Measurements from ENCODE around the gene CNTN1.

The CNTN1 gene

GRCh38 chr12:40770781-40771180, 78.5 kb downstream of the CNTN1 start:
- no peak for DNase-seq (ENCODE audit: low read depth)

GRCh38 chr12:40775661-40776060, 83.4 kb downstream of the CNTN1 start:
- no peak for DNase-seq (ENCODE audit: low read depth)

DNA sequence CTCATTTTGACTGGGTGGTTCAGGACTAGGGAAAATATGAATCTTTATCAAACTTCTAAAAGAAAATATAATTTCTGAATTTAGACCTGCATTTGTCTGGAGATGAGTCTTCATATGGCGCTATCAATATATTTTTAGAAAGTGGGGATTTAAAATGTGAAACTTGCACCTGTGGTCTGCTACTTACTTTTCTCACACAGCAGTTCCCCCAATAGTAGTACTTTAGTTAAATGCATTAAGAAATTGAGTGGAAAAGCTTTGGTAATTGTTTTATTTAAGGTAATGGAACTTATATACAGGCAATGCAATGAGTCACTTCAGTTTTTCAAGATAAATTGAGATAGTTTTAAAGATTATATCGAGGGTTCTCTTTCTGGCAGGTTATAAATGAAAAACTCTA, 91.9 kb downstream of the CNTN1 start:
- DNase-seq (ENCODE audit: low read depth), result no peak

DNA sequence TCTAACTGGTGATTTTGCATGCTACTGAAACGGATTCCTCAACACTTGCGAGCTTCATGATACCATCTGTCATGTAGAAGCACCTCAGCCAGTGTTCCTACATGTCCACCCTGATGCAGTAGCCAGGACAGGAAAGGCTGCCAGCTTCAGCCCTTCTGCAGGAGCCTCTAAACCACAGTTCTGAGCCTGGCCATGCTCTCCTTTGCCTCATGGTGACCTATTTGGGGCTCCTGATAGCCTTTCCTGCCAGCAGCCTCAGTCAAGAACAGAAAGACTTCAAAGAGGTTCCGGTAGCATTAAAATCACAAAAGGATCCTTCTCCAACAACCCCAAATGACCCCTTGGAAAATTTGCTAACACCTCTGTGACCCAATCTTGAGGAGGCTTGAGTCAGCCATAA, 96.0 kb downstream of the CNTN1 start:
- no peak for DNase-seq (ENCODE audit: low read depth)

- no peak for DNase-seq (ENCODE audit: low read depth)
Measured at GRCh38 chr12:40792792-40793386, 100.7 kb downstream of the CNTN1 start.

GRCh38 chr12:40793471-40793870, 101.2 kb downstream of the CNTN1 start:
- DNase-seq (ENCODE audit: low read depth), result no peak

DNA sequence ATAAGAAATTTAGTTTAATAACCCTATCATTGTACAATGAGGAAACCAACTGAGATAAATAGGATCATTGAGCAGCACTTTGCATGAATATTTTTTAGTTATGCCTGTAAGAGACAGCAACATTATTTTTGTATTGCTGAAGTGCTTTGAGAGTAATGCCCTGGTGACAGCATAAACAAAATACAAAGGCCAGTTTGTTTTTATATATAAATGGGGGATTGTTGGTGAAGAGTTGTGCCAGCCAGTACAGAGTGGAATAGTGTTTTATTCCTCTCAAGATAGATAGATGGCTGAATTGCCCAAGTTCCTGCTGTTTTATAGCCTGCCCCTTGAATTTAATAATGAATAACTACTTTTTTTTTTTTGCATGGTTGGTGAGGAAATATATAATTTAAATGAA, 101.8 kb downstream of the CNTN1 start:
- DNase-seq (ENCODE audit: low read depth), result no peak

DNA sequence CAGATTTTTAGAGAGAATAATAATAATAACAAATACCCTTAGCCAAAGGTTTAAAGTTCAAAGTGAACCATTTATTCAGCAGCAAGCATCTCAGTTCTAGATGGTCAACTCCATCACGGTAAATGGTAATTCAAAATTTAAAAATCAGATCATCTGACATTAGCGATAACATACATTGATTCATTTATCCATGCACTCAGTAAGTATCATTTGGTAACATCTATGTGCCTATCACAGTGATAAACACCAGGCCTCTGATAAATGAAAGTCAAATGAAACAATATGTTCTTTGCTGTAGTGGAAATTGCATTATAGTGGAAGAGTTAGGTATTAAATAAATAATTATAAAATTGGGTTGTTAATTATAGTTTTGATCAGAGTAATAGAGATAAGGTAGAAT, 108.8 kb downstream of the CNTN1 start:
- no peak for DNase-seq (ENCODE audit: low read depth)

- no peak for DNase-seq (ENCODE audit: low read depth)
Measured at GRCh38 chr12:40801861-40802260, 109.6 kb downstream of the CNTN1 start.

GRCh38 chr12:40802656-40803055, 110.4 kb downstream of the CNTN1 start:
- DNase-seq (ENCODE audit: low read depth), result no peak

GRCh38 chr12:40819436-40820108, 127.3 kb downstream of the CNTN1 start:
- no peak for DNase-seq (ENCODE audit: low read depth)

DNA sequence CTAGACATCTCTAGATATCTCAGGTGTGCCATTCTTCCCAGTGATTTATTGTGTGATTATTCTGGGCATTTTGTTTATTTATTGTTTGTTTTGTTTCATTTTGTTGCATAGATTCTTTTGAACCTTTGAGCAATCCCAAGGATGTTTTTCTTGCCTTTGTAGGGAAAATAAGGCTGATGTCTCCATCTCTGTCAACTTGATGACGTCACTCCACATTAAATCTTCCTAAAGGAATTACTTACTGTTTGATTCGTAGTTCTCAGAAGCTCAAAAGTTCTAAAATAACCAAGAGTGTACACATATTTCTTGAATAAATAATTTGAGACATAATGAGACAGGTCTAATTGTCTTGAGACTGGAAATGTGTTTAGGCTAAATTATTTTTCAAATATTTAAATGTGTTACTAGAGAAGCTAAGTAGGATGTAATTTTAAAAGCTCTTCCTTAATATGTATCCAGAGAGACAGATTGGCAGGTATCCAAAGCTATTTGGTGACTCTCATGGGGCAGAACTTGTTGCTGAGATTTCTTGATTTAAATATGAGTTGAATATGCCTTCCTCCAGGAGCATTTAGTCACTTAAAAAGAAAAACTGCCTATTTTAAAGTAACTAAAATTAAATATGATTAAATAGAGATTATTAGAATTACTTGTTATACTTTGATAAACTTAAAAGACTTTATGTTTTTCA, 128.7 kb downstream of the CNTN1 start:
- no peak for DNase-seq (ENCODE audit: low read depth)

DNA sequence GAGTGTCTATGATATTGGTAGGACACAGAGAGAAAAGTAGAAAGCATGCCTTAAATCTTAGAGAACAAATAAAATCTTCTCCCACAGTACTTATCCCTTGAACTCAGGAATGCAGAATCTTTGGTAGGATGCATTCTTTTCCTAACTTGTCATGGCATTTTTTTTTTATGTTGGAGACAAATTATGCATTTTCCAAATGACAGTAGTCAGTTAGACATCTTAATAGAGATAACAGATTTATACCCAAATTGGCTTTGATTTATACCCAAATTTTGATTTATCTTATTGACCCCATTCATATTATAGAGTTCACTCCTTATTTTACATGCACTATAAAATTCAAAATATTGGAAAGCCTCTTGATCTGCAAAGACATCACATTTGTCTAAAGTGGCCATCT, 132.9 kb downstream of the CNTN1 start:
- no peak for DNase-seq (ENCODE audit: low read depth)

DNA sequence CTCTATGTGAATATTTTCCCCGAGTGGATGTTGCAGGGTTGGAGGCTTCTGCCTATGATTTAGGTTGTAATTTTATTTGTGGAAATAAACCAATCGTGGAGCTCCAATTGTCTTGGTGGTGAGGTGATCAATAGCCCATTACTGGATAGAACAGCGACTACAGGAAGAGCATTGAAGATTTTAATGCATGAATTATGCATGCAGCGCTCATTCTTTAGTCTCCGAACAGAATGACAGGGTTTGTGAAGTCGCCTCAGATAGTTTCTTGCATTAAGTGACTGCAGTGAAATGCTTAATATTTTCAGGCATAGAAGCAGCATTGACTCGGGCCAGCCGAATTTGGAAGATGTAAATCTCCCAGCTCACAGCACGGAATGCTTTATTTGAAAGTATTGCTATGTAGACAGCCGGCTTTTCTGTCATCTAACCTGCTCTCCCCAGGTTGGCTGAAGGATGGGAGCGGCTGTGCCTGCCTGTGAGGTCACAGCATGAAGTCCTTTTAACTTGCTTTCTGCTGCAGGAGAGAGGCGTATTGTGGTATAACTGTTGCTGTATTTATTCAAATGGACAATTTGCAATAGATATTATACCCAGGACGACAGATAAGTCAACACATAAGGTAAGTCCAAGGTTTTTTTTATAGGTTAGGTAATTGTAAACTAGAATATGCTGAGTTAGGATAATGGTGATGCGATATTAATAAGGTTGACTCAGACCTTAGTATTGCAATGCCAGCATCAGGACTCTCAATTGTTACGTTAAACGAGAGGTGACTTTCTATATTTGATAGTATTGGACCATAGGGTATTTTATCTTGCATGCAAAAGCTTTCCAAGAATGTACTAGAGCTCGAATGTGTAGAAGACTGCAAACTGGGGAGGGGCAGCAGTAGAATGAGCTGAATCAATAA, 135.7 kb downstream of the CNTN1 start:
- DNase-seq (ENCODE audit: low read depth), result no peak

DNA sequence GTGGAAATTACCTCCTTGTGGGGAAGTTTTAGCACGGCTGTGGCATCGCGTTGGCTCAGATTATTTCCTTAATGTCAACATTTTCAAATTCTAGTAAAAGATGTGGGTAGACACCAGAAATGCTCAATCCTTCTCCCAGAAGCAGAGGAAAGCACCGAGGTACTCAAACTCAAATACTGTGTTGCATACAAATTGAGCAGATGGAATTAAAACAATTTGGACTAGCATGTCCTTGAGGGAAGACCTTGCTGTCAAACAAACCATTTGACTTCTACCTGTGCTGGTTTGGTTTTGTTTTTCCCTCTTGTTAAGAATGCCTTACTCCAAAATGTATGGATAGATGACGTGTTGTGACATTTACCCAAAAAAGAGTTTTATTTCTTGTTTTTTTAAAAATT, 136.4 kb downstream of the CNTN1 start:
- DNase-seq (ENCODE audit: low read depth), result no peak

- DNase-seq (ENCODE audit: low read depth), result no peak
Measured at GRCh38 chr12:40829738-40830144, 137.5 kb downstream of the CNTN1 start.

- no peak for DNase-seq (ENCODE audit: low read depth)
Measured at GRCh38 chr12:40831916-40832315, 139.7 kb downstream of the CNTN1 start.

- no peak for DNase-seq (ENCODE audit: low read depth)
Measured at GRCh38 chr12:40832668-40833067, 140.4 kb downstream of the CNTN1 start.

- DNase-seq (ENCODE audit: low read depth), result no peak
Measured at GRCh38 chr12:40833818-40834217, 141.6 kb downstream of the CNTN1 start.

GRCh38 chr12:40834321-40834720, 142.1 kb downstream of the CNTN1 start:
- no peak for DNase-seq (ENCODE audit: low read depth)

DNA sequence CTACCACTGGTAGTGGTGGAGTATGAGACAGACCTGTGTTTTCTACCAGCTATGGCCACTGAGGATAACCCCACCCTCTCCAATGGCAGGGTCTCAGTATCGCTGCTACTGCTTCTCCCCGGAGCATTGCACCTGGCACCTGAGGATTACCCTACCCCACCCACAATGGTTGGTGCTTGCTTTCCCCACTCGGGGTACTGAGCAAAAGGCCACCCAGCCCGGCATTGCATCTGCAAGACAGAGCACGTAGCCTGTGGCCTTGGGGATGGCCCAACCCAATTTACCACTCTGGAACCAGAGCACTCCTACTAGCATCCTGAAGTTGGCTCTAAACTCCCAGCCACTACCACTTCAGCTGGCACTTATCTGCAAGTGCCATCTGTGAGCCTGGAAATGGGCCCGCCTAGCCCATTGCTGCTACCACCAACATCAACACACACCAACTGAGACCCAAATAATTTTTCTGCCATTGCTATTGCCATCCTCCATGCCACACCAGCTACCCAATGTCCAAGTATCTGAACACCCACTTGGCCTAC, 145.7 kb downstream of the CNTN1 start:
- no peak for DNase-seq (ENCODE audit: low read depth)

DNA sequence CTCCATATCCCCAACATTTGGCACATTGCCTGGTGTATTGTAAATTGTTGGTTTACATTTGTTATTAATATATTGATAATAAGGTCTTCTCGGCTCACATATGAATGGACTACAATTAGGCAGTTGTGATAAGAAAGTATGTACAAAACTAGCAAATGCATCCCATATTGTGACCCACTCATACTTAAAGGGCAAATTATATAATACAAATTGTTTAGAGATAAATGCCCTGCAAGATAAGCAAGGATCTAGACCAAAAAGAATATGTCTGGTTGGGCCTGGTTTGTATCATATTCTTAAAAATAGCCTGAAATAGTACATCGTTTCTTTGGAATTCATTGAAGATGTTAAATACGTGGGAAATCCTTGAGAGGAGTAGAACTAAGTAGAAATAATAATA, 151.3 kb downstream of the CNTN1 start:
- DNase-seq (ENCODE audit: low read depth), result no peak
